ENCODE data around the gene ACOT11. TPM values are rescaled to one million over a fixed set of nuclear protein-coding genes. Genes with fewer than 3 reads are reported as not detected.

Gene ACOT11
- total RNA-seq, 2 experiments from 2014 or later: 0.50 to 0.91 TPM

DNA sequence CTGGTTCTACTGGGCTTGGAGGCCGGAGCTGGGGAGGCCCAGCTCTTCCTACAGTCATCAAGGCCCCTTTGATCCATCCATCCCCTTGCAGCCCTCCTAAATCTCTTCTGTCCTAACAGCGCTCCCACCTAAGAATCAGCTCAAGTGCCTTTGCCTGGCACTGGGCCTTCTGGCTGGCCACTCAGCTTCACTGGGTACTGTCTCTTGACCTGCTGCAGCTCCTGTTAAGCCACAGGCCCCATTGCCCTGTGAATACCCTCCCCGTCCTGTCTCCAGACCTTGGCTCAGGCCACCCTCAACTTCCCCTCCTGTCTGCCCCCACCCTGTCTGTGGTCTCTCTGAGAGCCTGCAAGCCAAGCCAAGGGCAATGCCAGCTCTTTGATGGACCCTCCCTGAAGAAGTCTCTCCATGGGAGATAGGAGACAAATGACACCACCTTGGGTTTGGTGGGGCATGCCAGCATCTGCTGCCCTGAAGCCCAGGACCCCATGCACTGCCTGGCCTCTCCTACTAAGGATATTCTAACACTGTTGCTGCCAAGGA lies 48.0 kb downstream of the ACOT11 start:
- ChIA-PET POLR2A (no interaction called here), CTCF (no interaction called here)
- H3K27me3 Mint-ChIP-seq: no peaks in the 10 kb centered on the region
- DNase-seq: no peak
- no peak overlapping the region for H3K27ac Mint-ChIP-seq
- Histone ChIP-seq H3K36me3 (ENCODE audit: insufficient read depth, low read length) (no peaks in the 10 kb centered on the region), H3K27me3 (ENCODE audit: control insufficient read depth in 1 of 2, insufficient read depth in 2 of 2, low read length in 2 of 2) (no peaks in the 10 kb centered on the region), H3K4me1 (ENCODE audit: insufficient read depth, low read length) (no peaks in the 10 kb centered on the region), H3K27ac (ENCODE audit: low read depth in 1 of 2, low read length in 2 of 2) (no peak overlapping the region), H3K4me3 (ENCODE audit: low read length) (no peak overlapping the region), H3K9me3 (ENCODE audit: control insufficient read depth in 1 of 2, insufficient read depth in 1 of 2, low read length in 2 of 2) (no peaks in the 10 kb centered on the region)
- H3K4me1 Mint-ChIP-seq (ENCODE audit: low read depth): no peaks in the 10 kb centered on the region
- no peaks in the 10 kb centered on the region for H3K9me3 Mint-ChIP-seq
- intact Hi-C loops (cut with DNase I, micrococcal nuclease): no loop called here
- TF ChIP-seq, protein P1, sequence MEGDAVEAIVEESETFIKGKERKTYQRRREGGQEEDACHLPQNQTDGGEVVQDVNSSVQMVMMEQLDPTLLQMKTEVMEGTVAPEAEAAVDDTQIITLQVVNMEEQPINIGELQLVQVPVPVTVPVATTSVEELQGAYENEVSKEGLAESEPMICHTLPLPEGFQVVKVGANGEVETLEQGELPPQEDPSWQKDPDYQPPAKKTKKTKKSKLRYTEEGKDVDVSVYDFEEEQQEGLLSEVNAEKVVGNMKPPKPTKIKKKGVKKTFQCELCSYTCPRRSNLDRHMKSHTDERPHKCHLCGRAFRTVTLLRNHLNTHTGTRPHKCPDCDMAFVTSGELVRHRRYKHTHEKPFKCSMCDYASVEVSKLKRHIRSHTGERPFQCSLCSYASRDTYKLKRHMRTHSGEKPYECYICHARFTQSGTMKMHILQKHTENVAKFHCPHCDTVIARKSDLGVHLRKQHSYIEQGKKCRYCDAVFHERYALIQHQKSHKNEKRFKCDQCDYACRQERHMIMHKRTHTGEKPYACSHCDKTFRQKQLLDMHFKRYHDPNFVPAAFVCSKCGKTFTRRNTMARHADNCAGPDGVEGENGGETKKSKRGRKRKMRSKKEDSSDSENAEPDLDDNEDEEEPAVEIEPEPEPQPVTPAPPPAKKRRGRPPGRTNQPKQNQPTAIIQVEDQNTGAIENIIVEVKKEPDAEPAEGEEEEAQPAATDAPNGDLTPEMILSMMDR (IDR thresholded peaks at IDR 0.05): no peak
- no peak overlapping the region for H3K4me3 Mint-ChIP-seq
- no peak for ATAC-seq (ENCODE audit: poor library complexity)
- H3K36me3 Mint-ChIP-seq (ENCODE audit: low read depth): no peaks in the 10 kb centered on the region

- intact Hi-C loops (cut with DNase I, micrococcal nuclease): no loop called here
- Histone ChIP-seq H3K27ac (ENCODE audit: low read depth in 1 of 2, low read length in 2 of 2) (no peak overlapping the region), H3K4me3 (ENCODE audit: low read length) (no peak overlapping the region), H3K4me1 (ENCODE audit: insufficient read depth, low read length) (no peaks in the 10 kb centered on the region), H3K9me3 (ENCODE audit: control insufficient read depth in 1 of 2, insufficient read depth in 1 of 2, low read length in 2 of 2) (no peaks in the 10 kb centered on the region), H3K27me3 (ENCODE audit: control insufficient read depth in 1 of 2, insufficient read depth in 2 of 2, low read length in 2 of 2) (no peaks in the 10 kb centered on the region), H3K36me3 (ENCODE audit: insufficient read depth, low read length) (no peaks in the 10 kb centered on the region)
- DNase-seq: no peak
- Mint-ChIP-seq H3K4me1 (ENCODE audit: low read depth) (no peaks in the 10 kb centered on the region), H3K27me3 (no peaks in the 10 kb centered on the region), H3K36me3 (ENCODE audit: low read depth) (no peaks in the 10 kb centered on the region), H3K27ac (no peak overlapping the region), H3K9me3 (no peaks in the 10 kb centered on the region), H3K4me3 (no peak overlapping the region)
- TF ChIP-seq, protein P1 (IDR thresholded peaks at IDR 0.05): no peak
- ATAC-seq (ENCODE audit: poor library complexity): no peak
- CTCF ChIA-PET: no interaction called here
- POLR2A ChIA-PET: no interaction called here
Measured at GRCh38 chr1:54596756-54597155, 48.7 kb downstream of the ACOT11 start.

DNA sequence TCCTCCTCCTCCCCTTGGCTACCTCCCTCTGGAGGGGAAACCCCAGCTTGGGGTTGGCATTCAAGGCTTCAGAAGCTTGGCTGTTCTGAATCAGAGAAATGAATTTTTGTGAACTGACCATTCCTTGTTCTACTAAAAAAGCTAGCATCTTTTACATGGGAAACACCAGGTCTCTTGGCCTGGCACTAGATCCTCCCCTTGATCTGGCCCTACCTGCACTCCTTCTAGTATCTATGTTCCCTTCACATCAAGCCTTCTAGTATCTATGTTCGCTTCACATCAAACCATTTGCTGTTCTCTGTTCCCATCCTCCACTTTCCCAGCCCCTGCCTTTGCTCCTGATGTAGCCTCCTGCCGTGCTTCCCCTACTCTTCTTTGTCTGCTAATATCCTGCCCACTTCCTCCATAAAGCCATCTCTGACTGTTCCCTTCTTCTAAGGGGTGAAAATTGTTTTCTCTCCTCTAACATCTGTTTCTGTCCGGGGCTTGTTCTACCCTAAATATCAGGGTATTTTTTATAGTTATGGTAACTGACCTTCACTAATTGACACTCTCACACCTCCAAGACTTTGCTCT lies 49.5 kb downstream of the ACOT11 start:
- Mint-ChIP-seq H3K4me1 (ENCODE audit: low read depth) (no peaks in the 10 kb centered on the region), H3K27me3 (no peaks in the 10 kb centered on the region), H3K36me3 (ENCODE audit: low read depth) (no peaks in the 10 kb centered on the region), H3K27ac (no peak overlapping the region), H3K9me3 (no peaks in the 10 kb centered on the region), H3K4me3 (no peak overlapping the region)
- Histone ChIP-seq H3K27ac (ENCODE audit: low read depth in 1 of 2, low read length in 2 of 2) (no peak overlapping the region), H3K4me3 (ENCODE audit: low read length) (no peak overlapping the region), H3K9me3 (ENCODE audit: control insufficient read depth in 1 of 2, insufficient read depth in 1 of 2, low read length in 2 of 2) (no peaks in the 10 kb centered on the region), H3K27me3 (ENCODE audit: control insufficient read depth in 1 of 2, insufficient read depth in 2 of 2, low read length in 2 of 2) (no peaks in the 10 kb centered on the region), H3K36me3 (ENCODE audit: insufficient read depth, low read length) (no peaks in the 10 kb centered on the region), H3K4me1 (ENCODE audit: insufficient read depth, low read length) (no peaks in the 10 kb centered on the region)
- ATAC-seq (ENCODE audit: poor library complexity) (no peak), DNase-seq (no peak)
- POLR2A ChIA-PET: no interaction called here
- CTCF ChIA-PET: no interaction called here
- intact Hi-C loops (cut with DNase I, micrococcal nuclease): no loop called here
- TF ChIP-seq, protein P1 (IDR thresholded peaks at IDR 0.05): no peak
